Stomach smooth muscle (tissue), 2 donors: ENCODE results near the gene PLAGL2.

Experiments used
- H3K27ac ChIP-seq: one replicate; pipeline ENCODE4 v1.7.0; 2013; ENCODE audit warnings: mild to moderate bottlenecking, low read length, inconsistent platforms
- H3K27me3 ChIP-seq, 2 donors: one replicate each; pipeline ENCODE4 v1.7.0; 2013; ENCODE audit warnings: low read length in 2 of 2; ENCODE audit not compliant: insufficient read depth in 2 of 2, control insufficient read depth in 1 of 2
- H3K36me3 ChIP-seq, 2 donors: one replicate each; pipeline ENCODE4 v1.7.0; 2013; ENCODE audit warnings: low read length in 2 of 2; ENCODE audit not compliant: control insufficient read depth in 2 of 2, insufficient read depth in 2 of 2
- H3K4me1 ChIP-seq: one replicate; pipeline ENCODE4 v1.7.0; 2013; ENCODE audit warnings: low read length; ENCODE audit not compliant: control insufficient read depth, insufficient read depth
- H3K4me3 ChIP-seq, 2 donors: one replicate each; pipeline ENCODE4 v1.7.0; 2013; ENCODE audit warnings: low read length in 2 of 2
- H3K9ac ChIP-seq, 2 donors: one replicate each; pipeline ENCODE4 v1.7.0; 2013; ENCODE audit warnings: low read length in 2 of 2, mild to moderate bottlenecking in 1 of 2
- H3K9me3 ChIP-seq, 2 donors: one replicate each; pipeline ENCODE4 v1.7.0; 2013; ENCODE audit warnings: low read length in 2 of 2; ENCODE audit not compliant: control insufficient read depth in 2 of 2
- donor health status: healthy.
- donor health status: Pancreatic carcinoma.

The PLAGL2 gene

GRCh38 chr20:32230707-32231106 lies 23.2 kb upstream of the PLAGL2 start:
- no peak overlapping the region for H3K4me3 ChIP-seq
- no peaks in the 10 kb centered on the region for H3K4me1 ChIP-seq
- H3K27ac ChIP-seq, result no peak overlapping the region
- H3K9ac ChIP-seq, result no peak overlapping the region
- no peaks in the 10 kb centered on the region for H3K27me3 ChIP-seq
- peaks cover 33 to 51% of the 10 kb centered on the region in 2 donors for H3K36me3 ChIP-seq
- H3K9me3 ChIP-seq, result no peaks in the 10 kb centered on the region

- no peak overlapping the region for H3K9ac ChIP-seq
- no peak overlapping the region for H3K27ac ChIP-seq
- peaks cover 33 to 45% of the 10 kb centered on the region in 2 donors for H3K36me3 ChIP-seq
- H3K27me3 ChIP-seq, result no peaks in the 10 kb centered on the region
- H3K4me3 ChIP-seq, result no peak overlapping the region
- H3K9me3 ChIP-seq, result no peaks in the 10 kb centered on the region
- H3K4me1 ChIP-seq, result no peaks in the 10 kb centered on the region
Observed at GRCh38 chr20:32229251-32229747, 21.8 kb upstream of the PLAGL2 start.

DNA sequence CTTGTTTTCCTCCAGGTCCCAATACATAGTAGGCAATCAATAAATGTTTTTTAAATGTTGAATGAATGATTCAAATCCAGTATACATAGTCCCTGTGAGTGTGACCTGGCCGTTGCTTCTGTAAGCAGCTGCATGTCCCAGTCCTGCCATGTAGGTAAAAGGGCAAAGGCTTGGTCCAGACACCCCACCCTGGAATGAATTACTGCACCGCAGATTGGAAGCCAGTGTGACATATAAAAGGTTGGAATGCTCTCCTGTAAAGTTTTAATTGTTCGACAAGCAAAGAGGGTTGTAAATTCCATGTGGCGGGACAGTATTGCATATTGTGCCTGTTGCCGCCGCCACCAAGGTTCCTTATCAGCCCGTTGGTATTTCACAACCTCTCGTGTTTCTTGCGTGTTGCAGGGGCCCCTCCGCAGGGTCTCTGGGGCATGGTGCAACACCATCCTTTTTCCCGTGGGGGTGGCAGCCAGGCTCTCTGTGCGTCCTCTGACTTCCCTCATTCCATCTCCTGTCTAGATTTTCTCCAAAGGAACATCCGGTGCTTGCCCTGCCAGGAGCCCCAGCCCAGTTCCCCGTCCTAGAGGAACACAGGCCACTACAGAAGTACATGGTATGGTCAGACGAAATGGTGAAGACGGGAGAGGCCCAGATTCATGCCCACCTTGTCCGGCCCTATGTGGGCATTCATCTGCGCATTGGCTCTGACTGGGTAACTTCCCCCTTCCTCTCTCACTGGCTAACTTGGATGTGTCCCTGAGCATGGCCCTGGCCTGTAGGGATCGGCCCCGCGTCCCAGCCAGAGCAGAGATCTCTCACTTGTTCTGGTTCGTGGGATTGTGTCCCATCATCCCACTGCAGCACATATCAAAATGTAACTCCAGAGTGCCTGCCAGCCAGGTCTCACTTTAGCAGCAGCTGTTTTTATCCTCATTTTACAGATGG lies 20.5 kb upstream of the PLAGL2 start:
- Histone ChIP-seq H3K9me3 (no peaks in the 10 kb centered on the region), H3K27me3 (no peaks in the 10 kb centered on the region), H3K4me3 (no peak overlapping the region), H3K36me3 (peaks cover 34 to 45% of the 10 kb centered on the region in 2 donors), H3K27ac (no peak overlapping the region), H3K9ac (no peak overlapping the region), H3K4me1 (no peaks in the 10 kb centered on the region)

- Histone ChIP-seq H3K9me3 (no peaks in the 10 kb centered on the region), H3K36me3 (peaks cover 29 to 47% of the 10 kb centered on the region in 2 donors), H3K4me3 (no peak overlapping the region), H3K27ac (no peak overlapping the region), H3K4me1 (no peaks in the 10 kb centered on the region), H3K27me3 (no peaks in the 10 kb centered on the region), H3K9ac (no peak overlapping the region)
Observed at GRCh38 chr20:32227306-32227705, 19.8 kb upstream of the PLAGL2 start.

GRCh38 chr20:32226391-32226790 lies 18.8 kb upstream of the PLAGL2 start:
- no peak overlapping the region for H3K9ac ChIP-seq
- no peaks in the 10 kb centered on the region for H3K9me3 ChIP-seq
- H3K4me3 ChIP-seq, result no peak overlapping the region
- H3K36me3 ChIP-seq, result peaks cover 29 to 42% of the 10 kb centered on the region in 2 donors
- no peaks in the 10 kb centered on the region for H3K27me3 ChIP-seq
- no peaks in the 10 kb centered on the region for H3K4me1 ChIP-seq
- H3K27ac ChIP-seq, result no peak overlapping the region

DNA sequence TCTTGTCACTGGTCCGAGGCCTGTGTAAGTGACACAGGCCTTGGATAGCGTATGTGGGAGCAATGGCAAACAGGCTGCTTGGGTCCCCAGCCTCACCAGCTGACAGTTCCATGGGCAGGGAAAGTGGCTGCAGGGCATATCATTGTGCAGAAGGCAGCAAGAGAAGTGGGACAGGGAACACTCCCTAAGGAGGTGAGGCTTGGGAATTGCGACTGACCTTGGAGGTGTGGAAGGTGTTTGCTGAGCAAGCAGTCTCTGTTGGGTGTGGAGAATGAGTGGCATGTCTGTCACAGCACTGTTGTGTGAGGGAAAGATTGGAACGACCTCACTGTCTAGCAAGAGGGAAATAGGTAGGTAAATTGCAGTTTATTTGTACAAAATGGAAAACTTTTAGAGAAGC lies 16.9 kb upstream of the PLAGL2 start:
- H3K27me3 ChIP-seq, result no peaks in the 10 kb centered on the region
- no peaks in the 10 kb centered on the region for H3K4me1 ChIP-seq
- no peak overlapping the region for H3K27ac ChIP-seq
- H3K4me3 ChIP-seq, result no peak overlapping the region
- H3K36me3 ChIP-seq, result peaks cover 32 to 46% of the 10 kb centered on the region in 2 donors
- H3K9ac ChIP-seq, result no peak overlapping the region
- no peaks in the 10 kb centered on the region for H3K9me3 ChIP-seq

DNA sequence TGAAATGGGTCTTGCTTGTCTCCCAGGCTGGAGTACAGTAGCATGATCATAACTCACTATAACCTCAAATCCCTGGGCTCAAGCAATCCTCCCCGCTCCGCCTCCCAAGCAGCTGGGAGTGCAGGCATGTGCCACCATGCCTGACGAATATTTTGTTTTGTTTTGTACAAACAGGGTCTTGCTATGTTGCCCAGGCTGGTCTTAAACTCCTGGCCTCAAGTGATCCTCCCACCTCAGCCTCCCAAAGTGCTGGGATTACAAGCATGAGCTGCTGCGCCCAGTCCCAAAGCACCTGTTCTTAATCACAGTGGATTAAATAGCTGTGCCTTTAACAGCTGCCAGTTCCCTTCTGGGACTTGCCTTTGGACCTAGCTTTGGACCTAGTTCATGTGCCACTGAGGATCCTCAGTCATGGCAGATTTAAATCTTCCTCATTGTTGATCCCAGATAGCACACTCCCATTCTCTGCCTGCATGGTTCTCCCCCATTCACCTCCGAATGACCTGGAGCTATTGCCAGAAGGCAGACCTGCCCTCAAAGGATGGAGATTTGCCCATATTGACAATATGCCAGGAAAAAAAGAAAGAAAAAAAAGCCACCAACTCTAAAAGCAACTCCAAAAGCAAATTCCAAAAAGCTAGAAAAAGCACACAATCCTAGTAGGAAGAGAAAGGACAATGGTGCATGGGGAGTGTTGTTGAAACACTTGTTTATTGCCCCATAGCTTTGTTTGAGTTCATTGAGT lies 10.8 kb upstream of the PLAGL2 start:
- no peak overlapping the region for H3K9ac ChIP-seq
- H3K4me3 ChIP-seq, result no peak overlapping the region
- no peaks in the 10 kb centered on the region for H3K9me3 ChIP-seq
- no peaks in the 10 kb centered on the region for H3K4me1 ChIP-seq
- no peak overlapping the region for H3K27ac ChIP-seq
- H3K27me3 ChIP-seq, result no peaks in the 10 kb centered on the region
- peaks cover 43 to 59% of the 10 kb centered on the region in 2 donors for H3K36me3 ChIP-seq

GRCh38 chr20:32216179-32217142 lies 8.9 kb upstream of the PLAGL2 start:
- no peaks in the 10 kb centered on the region for H3K27me3 ChIP-seq
- H3K4me1 ChIP-seq, result no peaks in the 10 kb centered on the region
- H3K9ac ChIP-seq, result no peak overlapping the region
- H3K36me3 ChIP-seq, result peaks cover 42 to 56% of the 10 kb centered on the region in 2 donors
- H3K9me3 ChIP-seq, result no peaks in the 10 kb centered on the region
- no peak overlapping the region for H3K4me3 ChIP-seq
- no peak overlapping the region for H3K27ac ChIP-seq

- Histone ChIP-seq H3K4me1 (no peaks in the 10 kb centered on the region), H3K4me3 (no peak overlapping the region), H3K9me3 (no peaks in the 10 kb centered on the region), H3K9ac (no peak overlapping the region), H3K36me3 (peaks cover 35 to 51% of the 10 kb centered on the region in 2 donors), H3K27ac (no peak overlapping the region), H3K27me3 (no peaks in the 10 kb centered on the region)
Observed at GRCh38 chr20:32215729-32216128, 8.2 kb upstream of the PLAGL2 start.

- H3K4me3 ChIP-seq, result no peak overlapping the region
- no peak overlapping the region for H3K27ac ChIP-seq
- no peaks in the 10 kb centered on the region for H3K9me3 ChIP-seq
- H3K4me1 ChIP-seq, result no peaks in the 10 kb centered on the region
- H3K27me3 ChIP-seq, result no peaks in the 10 kb centered on the region
- H3K9ac ChIP-seq, result no peak overlapping the region
- H3K36me3 ChIP-seq, result peaks cover 38 to 52% of the 10 kb centered on the region in 2 donors
Observed at GRCh38 chr20:32215147-32215546, 7.6 kb upstream of the PLAGL2 start.
